HG03558 (cell line): ENCODE measurements around the gene MBOAT2.

Experiments
- ATAC-seq: cut with Tn5 transposase; IDR thresholded peaks from one replicate; pipeline ENCODE4 v1.9.1; 2021; ENCODE audit warnings: moderate number of reproducible peaks; ENCODE audit not compliant: unreplicated experiment; ENCODE audit errors: extremely low read depth

The MBOAT2 gene

DNA sequence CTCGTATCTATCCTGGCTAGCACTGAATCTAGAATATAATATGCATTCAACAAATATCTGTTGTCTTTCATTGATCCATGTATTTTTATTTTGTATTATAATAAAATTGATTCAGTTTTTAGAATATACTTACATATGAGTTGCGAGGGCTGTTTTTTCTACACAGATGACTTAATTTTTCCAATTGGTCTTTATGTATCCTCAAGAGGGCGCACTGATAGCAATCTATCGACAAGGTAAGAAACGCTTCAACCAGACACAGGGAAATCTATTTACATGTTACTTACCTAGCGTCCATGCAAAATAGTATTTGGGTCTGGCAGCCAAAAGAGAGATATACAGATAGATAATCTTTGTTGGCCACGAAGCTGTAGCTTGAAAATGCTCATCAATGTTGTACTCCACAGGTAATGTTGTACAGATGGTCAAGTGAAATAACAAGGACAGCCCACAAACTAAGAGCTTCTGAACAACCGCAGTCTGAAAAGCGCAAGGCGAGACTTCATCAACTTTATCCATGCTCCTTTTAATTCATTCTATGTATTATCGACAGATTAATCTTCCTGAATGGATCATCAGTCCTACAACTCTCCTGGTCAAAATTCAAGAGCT is 130.6 kb downstream of the MBOAT2 start:
- no peak for ATAC-seq

DNA sequence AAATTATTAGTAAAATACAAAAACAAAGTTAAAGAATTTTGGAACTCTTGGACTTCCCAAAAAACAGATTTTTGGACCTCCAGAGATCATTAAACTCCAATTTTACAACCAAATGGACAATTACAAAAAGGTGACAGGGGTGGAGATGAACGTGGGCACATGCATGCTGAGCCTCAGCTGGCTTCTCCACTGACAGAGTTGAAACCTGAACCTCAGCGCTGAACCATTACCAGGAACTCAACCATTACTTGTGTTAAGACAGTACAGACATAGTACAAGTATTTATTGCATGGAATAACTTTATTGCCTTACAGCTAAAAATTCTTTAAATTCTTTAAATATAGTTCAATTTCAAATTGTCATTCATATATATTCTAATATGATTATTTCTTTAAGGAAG is 133.0 kb downstream of the MBOAT2 start:
- no peak for ATAC-seq

DNA sequence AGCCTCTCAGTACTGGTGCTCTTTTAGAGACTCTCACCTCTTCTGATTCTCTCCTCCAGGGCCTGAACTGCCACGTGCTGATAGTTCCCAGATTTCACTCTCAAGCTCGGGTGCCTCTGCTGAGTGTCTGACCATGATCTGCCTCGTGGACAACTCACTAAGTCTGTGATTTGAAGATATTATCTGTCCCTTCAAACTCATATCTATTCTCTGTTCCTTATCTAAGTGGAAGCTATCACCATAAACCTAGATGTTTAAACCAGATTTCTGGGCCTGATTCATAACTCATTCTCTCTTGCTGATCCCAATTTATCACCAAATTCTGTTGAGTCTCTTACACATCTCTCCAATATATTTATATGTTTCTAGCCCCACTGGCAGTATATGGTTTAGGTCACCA is 136.1 kb downstream of the MBOAT2 start:
- ATAC-seq, result no peak

DNA sequence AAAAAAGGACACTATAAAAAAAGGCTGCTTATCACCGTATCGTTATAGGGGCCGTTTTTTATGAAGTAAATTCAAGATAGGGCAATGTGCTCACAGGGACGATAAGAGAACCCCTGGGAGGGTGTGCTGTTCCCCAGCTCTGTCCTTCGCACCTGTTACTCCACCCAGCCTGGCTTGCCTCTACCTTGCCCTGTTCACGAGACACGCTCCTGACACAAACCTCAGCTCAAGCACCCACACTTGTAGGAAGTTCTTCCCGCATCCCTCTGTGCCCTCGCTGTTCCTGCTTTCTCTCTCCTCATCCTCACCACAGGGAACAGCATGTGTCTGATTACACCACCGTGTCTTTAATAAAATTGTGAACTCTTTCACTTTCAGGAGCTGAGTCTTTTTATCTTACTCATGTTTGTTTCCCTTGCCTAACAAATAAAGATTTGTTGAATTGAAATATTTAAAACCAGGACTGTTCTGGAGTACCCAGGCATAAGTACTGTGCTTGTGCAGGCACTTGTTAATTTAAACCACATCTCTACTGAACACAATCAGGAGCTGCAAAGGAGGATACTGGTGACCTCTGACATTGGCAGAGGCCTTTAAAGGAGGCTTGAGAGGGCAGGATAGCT is 140.0 kb downstream of the MBOAT2 start:
- no peak for ATAC-seq

DNA sequence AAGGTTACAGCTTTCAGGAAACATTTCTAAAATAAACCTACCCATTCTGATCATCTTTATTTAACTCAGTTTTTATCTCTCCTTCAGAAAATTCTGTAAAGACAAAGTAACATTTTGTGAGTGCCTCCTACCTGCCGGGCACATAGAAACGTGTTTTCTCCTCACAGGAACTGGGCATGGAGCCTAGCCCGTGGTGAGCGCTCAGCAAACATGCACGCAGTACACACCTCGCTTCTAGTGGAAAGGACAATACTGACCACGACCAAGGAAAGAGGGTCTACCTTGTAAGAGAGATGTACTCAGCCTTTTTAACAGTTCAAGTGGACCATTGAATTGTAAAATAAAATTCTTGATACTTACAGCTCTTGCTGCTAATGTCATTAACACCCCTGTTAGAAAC is 141.3 kb downstream of the MBOAT2 start:
- ATAC-seq, result no peak

DNA sequence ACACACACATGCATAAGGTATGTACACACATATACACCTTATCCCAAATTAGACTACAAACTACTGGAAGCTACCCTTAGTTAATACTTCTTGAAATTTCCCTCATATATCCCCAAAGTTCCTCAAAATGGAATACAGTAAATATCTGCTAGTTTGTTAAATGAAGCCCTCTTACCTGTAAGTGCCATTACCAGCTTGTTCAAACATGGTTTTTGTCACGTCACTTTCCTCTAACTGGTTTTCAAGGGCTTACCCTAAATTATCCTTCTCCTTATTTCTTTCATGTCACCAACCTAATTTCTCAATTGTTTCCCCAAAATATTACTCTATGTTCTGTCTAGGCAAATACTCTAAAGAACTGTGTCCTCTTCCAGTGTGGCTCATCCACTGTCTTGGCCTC is 141.7 kb downstream of the MBOAT2 start:
- ATAC-seq, result no peak

DNA sequence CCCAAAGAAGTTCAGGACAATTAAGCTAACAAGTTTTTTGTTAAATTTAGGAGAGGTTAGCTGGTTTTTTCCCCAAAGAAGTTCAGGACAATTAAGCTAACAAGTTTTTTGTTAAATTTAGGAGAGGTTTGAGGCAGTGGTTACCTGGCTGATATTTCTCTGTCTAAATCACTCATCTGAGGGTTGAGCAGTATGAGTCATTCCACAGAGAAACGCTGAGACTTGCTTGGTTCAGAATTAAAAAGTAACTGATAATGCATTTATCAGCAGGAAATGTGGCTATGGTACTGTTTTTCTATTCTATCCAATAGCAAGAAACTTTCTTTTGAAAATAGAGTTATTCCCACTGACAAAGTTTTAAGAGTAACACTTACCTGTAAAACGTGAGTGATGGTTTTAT is 143.2 kb downstream of the MBOAT2 start:
- no peak for ATAC-seq

DNA sequence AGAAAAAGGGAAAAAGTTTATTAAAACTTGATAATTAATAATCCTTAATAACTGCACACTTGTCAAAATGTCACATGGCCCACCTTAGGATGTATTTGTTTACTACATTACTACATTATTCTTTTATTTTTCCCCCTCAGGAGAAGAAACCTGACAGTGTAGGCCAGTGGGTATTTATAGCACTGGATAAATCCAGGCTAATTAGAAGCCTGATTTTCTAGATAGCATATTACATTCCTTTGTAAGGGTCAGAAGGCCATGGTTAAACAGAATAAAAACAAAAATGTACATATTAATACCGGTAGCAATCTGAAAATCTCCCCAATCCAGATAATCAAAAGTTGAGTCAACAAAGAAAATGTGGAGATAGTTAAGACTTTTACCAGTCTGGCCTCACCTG is 144.6 kb downstream of the MBOAT2 start:
- no peak for ATAC-seq

DNA sequence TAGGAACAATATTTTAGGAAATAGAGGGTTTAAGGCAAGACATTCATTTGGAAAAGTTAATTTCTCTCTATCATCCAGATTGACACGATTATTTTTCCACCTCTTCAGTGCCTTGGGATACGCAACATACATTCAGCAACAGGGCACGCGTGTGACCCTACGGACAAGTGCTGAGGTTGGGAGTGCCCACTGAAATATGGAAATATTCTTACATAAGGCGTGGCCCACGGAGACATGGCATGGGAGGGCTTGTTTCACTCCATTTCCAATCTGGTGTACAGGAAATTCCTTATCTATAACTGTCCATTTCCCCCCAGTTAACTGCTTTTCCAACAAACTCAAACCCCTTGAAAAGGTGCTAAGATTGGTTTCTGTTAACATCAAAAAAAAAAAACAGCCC is 145.2 kb downstream of the MBOAT2 start:
- no peak for ATAC-seq

DNA sequence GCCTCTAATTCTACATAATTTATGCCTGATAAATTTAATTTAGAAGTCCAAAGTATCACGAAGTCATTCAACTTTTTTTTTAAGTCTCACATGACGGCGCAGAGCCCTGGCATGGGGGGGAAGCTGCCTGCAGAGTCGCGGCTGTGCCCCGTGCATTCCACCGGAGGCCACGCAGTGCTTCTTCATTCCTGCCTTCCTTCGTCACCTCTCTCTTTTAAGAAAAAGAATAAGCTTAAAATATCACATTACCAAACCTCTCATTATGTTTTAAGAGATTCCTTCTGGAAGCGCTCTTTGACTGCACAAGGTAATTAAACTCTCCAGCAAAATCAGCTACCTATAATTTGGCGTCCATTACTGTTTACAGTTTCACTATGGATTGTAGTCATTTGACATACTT is 145.8 kb downstream of the MBOAT2 start:
- ATAC-seq, result no peak

DNA sequence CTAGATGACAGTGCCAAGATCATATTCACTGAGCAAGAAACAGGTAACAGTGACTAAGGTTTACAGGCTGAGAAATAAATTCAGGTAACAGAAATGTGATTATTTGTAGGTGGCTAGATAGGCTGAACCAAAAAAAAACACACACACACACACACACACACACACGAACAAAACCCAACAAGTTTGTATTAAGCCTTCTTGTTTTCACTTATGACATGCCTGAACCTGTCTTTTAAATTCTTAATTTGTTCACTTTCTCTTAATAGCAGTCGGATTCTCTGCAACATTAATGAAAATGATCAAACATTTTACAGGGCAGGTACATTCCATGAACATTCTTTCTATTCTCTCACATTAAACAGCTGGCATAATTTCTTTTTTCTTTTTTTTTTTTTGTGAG is 147.3 kb downstream of the MBOAT2 start:
- no peak for ATAC-seq

DNA sequence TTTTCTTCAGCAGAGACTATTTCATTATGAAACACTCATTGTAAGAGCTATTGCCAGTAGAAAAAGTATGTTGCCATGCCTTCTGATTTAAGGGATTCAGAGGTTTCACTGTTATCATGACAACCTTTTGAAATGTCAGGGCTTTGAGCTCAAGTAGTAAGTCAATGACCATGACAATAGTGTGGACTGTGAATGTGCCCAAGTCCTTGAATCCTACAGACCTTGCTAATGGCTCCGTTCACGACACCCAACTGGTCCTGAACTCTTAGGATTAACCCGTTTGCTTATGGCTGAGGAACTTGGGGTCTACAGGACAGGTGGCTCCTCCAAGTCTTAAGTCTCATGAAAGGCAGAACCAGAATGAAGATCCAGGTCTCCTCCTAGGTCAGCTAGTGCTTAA is 148.5 kb downstream of the MBOAT2 start:
- no peak for ATAC-seq

DNA sequence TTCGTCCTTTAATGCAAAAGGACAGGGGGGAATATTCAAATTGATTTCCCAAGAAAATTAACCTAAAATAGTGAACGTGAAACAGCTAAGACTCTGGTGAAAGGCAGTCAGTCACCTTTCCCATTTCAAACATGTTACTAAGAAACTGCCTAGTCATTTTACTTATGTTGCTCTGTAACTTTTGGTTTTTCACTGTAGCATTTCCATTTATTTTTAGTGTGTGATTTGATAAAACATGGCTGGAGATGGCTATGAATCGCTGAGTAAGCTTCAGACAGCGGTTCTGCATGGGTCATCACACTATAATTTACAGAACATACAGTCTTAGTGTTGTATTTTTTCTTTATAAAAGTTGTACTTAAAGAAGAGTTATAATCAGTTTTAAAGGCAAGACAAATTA is 150.1 kb downstream of the MBOAT2 start:
- no peak for ATAC-seq

DNA sequence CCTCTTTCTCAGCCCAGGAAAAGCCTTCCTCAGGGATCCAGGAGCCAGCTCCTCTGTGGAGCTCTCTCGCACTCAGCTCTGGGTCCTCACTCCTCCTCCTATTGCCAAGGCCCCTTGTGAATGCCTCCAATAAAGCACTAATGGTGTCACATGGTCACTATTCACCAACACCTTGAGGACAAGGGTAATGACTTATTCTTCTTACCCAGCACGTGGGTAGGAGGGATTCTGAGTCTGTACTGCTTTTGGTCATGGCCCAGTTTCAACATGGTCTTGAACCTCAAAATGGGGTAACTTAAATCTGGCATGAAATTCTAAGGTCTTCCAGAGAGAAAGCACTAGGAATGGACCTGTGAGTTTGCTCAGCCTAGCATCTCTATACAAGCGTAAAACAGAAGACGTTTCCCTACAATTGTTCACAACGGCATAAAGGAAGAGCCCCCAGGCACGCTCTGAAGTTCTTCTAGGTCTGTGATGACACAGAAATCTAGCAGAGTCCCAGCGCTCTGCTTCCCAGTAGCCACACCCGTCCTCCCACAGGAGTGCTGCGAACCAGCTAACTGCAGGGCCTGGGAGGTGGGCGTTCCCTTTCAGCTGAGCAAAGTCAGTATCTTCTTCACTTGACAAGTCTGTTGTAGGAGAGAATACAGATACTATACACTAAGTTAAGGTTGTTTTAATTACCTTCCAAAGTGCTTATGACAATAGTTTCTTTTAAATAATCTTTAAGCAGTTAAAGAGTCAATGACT is 151.5 kb downstream of the MBOAT2 start:
- ATAC-seq, result no peak

DNA sequence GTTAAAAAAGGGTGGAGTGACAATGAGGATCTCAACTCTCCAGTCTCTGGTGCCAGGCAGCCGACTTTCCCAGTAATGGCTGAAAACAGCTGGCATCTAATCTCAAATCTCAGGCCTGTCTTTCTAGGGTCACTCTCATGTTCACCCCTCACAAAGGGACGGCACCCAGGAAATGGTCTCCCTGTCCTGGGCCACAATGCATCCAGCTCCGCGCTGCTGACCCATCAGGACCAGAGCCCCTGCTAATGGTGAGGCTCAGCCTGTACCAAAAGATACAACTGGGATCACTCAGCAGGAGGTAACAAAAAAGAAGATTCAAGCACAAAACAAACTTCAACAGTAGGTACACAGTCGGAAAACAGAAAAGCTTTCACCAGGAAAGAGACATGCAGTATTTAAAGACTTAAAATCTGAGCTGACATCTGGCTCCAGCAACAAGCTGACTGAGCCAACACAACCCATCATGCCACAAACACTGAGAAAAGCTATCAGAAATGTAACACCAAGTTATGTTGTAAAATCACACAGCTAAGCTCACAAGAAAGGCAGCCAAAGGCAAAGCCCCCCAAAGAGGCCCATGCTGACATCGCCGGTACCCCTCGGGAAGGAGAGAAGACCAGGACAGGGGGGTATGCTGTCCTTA is 152.5 kb downstream of the MBOAT2 start:
- no peak for ATAC-seq

DNA sequence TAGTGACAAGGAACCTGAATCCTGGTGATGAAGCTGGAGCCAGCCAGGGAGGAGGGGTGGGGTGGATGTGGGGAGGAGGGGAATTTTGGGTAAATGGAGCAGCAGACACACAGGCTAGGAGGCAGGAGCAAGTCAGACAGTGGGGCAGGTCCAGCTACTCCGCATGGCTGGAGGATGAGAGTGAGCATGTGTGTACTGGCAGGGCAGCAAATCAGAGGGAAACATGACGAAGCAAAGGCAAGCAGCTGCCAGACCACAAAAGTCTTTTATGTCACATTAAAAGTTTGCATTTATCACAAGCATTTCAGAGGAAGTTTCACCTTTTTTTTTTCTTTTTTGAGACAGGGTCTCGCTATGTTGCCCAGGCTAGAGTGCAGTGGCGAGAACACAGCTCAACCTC is 154.2 kb downstream of the MBOAT2 start:
- ATAC-seq, result no peak

DNA sequence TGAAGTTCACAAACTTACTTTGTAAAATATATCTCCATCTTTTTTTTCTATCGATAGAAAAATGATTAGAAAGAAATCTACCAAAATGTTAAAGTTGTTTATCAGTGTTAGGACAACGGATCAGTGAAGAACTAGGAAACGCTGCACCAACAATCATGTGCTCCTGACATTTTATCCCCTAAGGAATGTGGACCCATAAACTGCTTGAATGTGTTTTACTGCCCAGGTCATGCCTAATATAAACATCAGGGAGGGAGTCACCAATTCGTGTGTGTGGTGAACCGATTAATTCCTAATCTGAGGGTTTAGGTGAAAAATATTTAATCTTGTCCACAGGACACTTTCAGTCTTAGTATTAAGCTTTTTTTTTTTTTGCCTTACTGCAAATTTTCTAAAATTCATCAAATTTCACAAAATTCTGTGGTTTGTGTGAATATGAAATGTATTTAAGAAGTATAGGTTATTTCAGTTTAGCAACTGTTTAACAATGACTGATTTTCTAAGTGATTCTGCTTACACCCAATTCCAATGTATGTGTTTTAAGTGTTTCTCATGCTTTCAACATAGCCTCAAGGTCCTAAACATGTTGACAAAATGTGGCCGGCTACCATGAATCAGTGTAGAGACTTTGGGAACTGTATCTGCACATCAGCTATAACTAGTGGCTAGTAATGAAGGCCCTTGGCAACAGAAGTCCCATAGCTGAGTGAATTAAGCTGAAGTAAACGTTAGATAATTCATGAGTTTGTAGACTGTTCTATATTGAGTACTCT is 155.0 kb downstream of the MBOAT2 start:
- no peak for ATAC-seq

DNA sequence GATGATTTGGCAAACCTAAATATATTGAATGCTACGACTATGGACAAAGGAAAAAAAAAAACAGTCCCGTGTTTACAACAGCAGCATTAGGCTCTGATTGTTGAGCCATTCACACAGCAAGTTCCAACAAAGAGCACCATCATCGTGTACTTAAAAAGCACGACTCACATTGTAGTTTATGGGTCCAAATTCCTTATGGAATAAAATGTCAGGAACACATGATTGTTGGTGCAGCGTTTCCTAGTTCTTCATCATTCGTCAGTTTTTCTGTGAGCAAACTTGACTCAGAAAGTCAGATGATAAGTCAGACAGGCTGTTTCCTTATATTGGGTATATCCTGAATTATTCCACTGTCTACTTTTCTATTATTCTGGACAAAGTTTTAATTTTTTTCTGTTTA is 156.1 kb downstream of the MBOAT2 start:
- no peak for ATAC-seq

DNA sequence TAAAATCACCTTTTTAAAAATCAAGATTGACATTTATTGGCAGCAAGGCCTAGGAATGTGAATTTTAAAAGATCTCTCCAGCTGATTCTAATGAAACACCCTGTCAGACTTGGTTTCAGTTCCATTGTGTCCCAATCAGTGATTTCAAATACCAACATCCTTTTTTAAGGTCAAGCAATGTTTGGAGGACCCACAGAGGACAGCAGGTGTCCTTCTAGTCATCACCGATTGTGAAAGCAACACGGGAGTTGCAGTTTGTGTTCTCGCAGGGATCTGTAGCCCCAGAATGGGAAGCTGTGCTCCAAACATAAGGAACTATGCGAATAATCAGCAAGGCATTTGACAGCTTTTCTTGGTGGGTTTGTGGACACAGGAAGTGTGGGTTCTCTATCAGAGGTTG is 161.6 kb downstream of the MBOAT2 start:
- ATAC-seq, result no peak

DNA sequence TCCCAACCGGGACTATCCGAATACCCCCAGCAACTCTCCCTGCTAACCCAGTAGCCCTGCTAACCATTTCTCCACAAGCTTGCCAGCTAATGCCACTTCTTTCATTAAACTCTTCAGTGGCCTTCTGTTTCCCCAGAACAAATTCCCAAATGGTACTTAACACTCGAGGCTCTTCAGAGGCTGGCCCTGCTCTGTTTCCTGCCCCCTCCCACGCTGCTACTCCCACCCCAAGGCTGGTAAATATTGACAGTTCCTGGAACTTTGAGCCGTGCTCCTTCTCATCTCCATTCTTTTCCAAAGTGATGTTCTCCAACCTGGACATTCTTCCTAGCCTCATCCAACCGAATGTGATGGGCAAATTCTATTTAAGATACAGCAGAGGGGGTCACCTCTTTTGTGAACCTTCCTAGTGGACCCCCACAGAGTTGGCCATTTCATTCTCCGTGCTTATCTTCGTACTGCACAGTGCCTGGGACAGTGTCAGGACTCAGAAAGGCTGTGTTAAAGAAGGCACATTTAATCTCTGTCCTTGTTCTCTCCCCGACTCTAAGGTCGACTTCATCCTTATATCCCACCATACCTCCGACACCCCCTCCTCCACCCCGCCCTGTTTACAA is 162.9 kb downstream of the MBOAT2 start:
- no peak for ATAC-seq
